GM12891 (cell line): ENCODE measurements around the gene IGDCC3.

Source experiments
- DNase-seq: peaks from one replicate; pipeline ENCODE4 v3.0.0; 2011; ENCODE audit warnings: low spot score; ENCODE audit not compliant: insufficient read length
- FAIRE-seq: peaks from 2 replicates; lab custom pipeline; 2011; peaks lifted over from hg19 to GRCh38; lab: Jason Lieb, UNC
- PAX5 ChIP-seq: IDR thresholded peaks from 2 replicates; pipeline ENCODE4 v1.6.1; 2011; ENCODE audit warnings: low read length, moderate library complexity, mild to moderate bottlenecking; ENCODE audit not compliant: insufficient read depth, severe bottlenecking
- POLR2A ChIP-seq: IDR thresholded peaks from 2 replicates; pipeline ENCODE4 v1.6.1; 2011; ENCODE audit warnings: low read depth, low read length, control low read depth
- POLR2AphosphoS5 ChIP-seq: IDR thresholded peaks from 2 replicates; pipeline ENCODE4 v1.6.1; 2011; ENCODE audit warnings: low read depth, low read length, control low read depth
- POU2F2 ChIP-seq: IDR thresholded peaks from 2 replicates; pipeline ENCODE4 v1.6.1; 2011; ENCODE audit warnings: low read depth, mild to moderate bottlenecking, control low read depth, low read length, moderate library complexity
- SPI1 ChIP-seq: IDR thresholded peaks from 2 replicates; pipeline ENCODE4 v1.6.1; 2011; ENCODE audit warnings: low read depth, low read length, control low read depth
- TAF1 ChIP-seq: IDR thresholded peaks from 2 replicates; pipeline ENCODE4 v1.6.1; 2011; ENCODE audit warnings: low read depth, low read length, control low read depth

Gene IGDCC3

GRCh38 chr15:65285291-65286068 is 92.3 kb downstream of the IGDCC3 start:
- FAIRE-seq: no peak

GRCh38 chr15:65278480-65278879 is 99.3 kb downstream of the IGDCC3 start:
- FAIRE-seq: no peak

More at GRCh38 chr15:65285291-65286068, 92.3 kb downstream of the IGDCC3 start:
- no peak for DNase-seq
- TF ChIP-seq POLR2A (no peak), PAX5 (no peak), POLR2AphosphoS5 (no peak)

More at GRCh38 chr15:65278480-65278879, 99.3 kb downstream of the IGDCC3 start:
- no peak for TF ChIP-seq POU2F2
- TF ChIP-seq TAF1: no peak
- no peak for TF ChIP-seq PAX5
- TF ChIP-seq POLR2AphosphoS5: no peak
- TF ChIP-seq SPI1: no peak
- no peak for TF ChIP-seq POLR2A
- no peak for DNase-seq
